Uterus (tissue), 4 donors: Measurements from ENCODE around the gene BAZ1B. TPM values are rescaled to one million over a fixed set of nuclear protein-coding genes. Genes with fewer than 3 reads are reported as not detected.

ENCODE experiments used
- DNase-seq, 2 donors: peaks; one replicate each; pipeline ENCODE4 v3.0.0-alpha.2; 2019 to 2020
- H3K27ac ChIP-seq, 2 donors: fragments of 200-600 bp; sonication (generic); 1 replicate in 1 of 2; 2 replicates in 1 of 2; pipeline ENCODE4 v1.5.1; 2016 to 2018
- H3K27me3 ChIP-seq, 2 donors: fragments of 200-600 bp; sonication (generic); one replicate each; pipeline ENCODE4 v1.5.1; 2018 to 2019; ENCODE audit warnings: control low read depth in 1 of 2
- H3K36me3 ChIP-seq, 2 donors: fragments of 200-600 bp; sonication (generic); one replicate each; pipeline ENCODE4 v1.5.1; 2019; ENCODE audit warnings: control low read depth in 1 of 2
- H3K4me1 ChIP-seq, 2 donors: fragments of 200-600 bp; sonication (generic); one replicate each; pipeline ENCODE4 v1.5.1; 2018 to 2019; ENCODE audit warnings: control low read depth in 1 of 2
- H3K4me3 ChIP-seq, 2 donors: fragments of 200-600 bp; sonication (generic); 1 replicate in 1 of 2; 2 replicates in 1 of 2; pipeline ENCODE4 v1.5.1; 2018 to 2019; ENCODE audit warnings: mild to moderate bottlenecking in 1 of 2
- H3K9me3 ChIP-seq, 2 donors: fragments of 200-600 bp; sonication (generic); one replicate each; pipeline ENCODE4 v1.5.1; 2019; ENCODE audit warnings: control low read depth in 1 of 2
- POLR2A ChIP-seq, 2 donors: fragments of 450-650 bp; IDR thresholded peaks; one replicate each; pipeline ENCODE4 v1.6.1; 2016; ENCODE audit warnings: antibody characterized with exemption in 2 of 2, mild to moderate bottlenecking in 1 of 2, moderate library complexity in 1 of 2
- intact Hi-C: fragments of 100-400 bp; cut with DNase I; formaldehyde crosslinking; loops from one replicate; pipeline ENCODE4 v1.15.1; 2023; ENCODE audit warnings: low total_unique reads
- total RNA-seq, 4 donors: library from RNA; depleted of rRNA in 3 of 4; stranded (reverse); fragments of >200 nt in 3 of 4; gene quantifications; one replicate each; pipeline versions ENCODE4 v1.1.0 to v1.2.4, GENCODE V29; 2014 to 2023
- TF ChIP-seq, protein P1 (sequence below), 4 experiments: fragments of 200-600 bp in 2 of 4; fragments of 450-650 bp in 2 of 4; sonication (generic) in 2 of 4; IDR thresholded peaks; one replicate each; pipeline ENCODE4 v1.5.1; 2016 to 2019; ENCODE audit warnings: antibody characterized with exemption in 4 of 4, mild to moderate bottlenecking in 2 of 4, moderate library complexity in 1 of 4
- donor health status: DM: yes; HTN: yes; CAD: no.

BAZ1B gene
- total RNA-seq, 4 donors from 2014 or later: 29.5 to 79.5 (median 59.8) TPM

DNA sequence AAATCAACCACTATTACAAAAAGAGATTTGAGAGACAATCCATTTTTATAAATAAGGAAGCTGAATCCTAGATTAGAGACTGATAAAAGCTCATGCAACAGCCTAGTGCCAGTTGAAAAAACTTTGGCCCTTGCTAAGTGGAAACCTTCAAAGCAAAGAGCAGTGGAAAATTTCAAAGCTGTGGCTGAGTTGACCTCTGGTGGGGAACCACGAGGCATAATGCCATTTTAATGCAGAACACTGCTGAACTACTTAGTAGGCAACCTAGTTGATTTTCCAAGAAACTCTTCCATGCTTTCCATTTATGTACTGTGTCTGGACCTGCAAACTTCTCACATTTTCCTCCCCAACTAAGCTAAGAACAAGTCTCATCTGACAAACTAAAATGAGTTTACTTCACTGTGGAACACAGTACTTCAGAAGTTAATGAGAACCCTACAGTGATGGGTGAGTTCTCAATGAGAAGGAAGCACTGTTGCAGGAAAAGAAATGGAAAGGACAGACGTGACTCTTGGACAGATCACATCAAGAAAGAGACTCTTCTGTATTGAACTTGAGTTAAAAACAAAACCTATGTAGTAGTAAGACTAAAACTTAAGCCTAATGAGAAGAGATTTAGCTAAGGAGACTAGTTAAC, 69.0 kb downstream of the BAZ1B start:
- Histone ChIP-seq H3K4me1 (no peaks in the 10 kb centered on the region), H3K9me3 (no peaks in the 10 kb centered on the region), H3K27me3 (no peaks in the 10 kb centered on the region), H3K36me3 (no peaks in the 10 kb centered on the region), H3K4me3 (no peak overlapping the region), H3K27ac (no peak overlapping the region)
- DNase-seq: no peak
- no peak for TF ChIP-seq POLR2A (IDR thresholded peaks at IDR 0.05)
- TF ChIP-seq, protein P1, sequence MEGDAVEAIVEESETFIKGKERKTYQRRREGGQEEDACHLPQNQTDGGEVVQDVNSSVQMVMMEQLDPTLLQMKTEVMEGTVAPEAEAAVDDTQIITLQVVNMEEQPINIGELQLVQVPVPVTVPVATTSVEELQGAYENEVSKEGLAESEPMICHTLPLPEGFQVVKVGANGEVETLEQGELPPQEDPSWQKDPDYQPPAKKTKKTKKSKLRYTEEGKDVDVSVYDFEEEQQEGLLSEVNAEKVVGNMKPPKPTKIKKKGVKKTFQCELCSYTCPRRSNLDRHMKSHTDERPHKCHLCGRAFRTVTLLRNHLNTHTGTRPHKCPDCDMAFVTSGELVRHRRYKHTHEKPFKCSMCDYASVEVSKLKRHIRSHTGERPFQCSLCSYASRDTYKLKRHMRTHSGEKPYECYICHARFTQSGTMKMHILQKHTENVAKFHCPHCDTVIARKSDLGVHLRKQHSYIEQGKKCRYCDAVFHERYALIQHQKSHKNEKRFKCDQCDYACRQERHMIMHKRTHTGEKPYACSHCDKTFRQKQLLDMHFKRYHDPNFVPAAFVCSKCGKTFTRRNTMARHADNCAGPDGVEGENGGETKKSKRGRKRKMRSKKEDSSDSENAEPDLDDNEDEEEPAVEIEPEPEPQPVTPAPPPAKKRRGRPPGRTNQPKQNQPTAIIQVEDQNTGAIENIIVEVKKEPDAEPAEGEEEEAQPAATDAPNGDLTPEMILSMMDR (IDR thresholded peaks at IDR 0.05): no peak
- intact Hi-C loops: no loop called here

DNA sequence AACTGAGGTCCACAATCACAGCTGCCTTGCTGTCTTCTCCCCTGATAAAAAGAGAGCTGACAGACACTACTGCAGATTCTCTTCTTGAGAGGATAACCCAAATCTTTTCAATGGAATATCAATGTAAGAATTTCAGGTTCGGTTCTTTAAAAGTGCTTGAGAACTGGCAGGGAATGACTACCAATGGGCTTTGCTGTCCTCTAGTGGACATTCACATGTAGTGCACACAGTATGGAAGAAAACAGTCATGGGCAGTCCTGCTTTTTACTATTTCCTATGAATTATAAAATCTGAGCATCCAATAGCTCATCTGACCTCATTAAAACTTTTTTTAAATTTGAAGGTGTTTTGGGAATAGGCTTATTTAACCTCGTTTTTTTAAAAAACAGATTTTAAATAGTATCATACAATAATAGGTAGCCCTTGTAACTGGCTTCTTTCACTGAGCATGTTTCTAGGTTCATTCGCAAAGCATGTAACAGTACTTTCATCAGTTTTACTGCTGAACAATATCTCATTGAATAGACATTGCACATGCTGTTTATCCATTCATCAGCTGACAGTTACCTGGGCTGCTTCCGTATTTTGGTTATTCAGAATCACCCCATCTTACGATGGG, 70.2 kb downstream of the BAZ1B start:
- Histone ChIP-seq H3K9me3 (no peaks in the 10 kb centered on the region), H3K27me3 (no peaks in the 10 kb centered on the region), H3K4me3 (no peak overlapping the region), H3K4me1 (no peaks in the 10 kb centered on the region), H3K36me3 (no peaks in the 10 kb centered on the region), H3K27ac (no peak overlapping the region)
- intact Hi-C loops: no loop called here
- TF ChIP-seq, protein P1 (IDR thresholded peaks at IDR 0.05): peak; percentile 94 to 98 (median 95)
- TF ChIP-seq POLR2A (IDR thresholded peaks at IDR 0.05): no peak
- no peak for DNase-seq

DNA sequence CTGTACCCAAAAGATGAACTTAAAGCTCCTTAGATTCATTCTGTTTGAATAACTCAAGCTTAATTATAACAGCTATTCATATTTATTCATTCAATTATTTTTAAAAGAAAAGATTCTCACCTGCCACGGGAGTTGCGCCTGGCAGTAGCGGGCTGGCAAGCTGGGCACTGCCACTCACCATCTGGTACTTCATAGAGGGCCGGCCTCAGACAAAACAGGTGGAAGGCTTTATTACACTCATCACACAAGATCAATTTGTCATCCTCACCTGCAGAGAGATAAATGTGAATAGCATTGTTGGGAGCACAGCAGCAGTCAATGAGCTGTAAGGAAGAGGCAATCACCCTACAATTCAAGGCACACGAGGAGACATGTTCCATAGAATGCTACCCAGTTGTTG, 72.7 kb downstream of the BAZ1B start:
- no peak overlapping the region for H3K4me3 ChIP-seq
- DNase-seq: no peak
- no peak for TF ChIP-seq POLR2A (IDR thresholded peaks at IDR 0.05)
- TF ChIP-seq, protein P1 (IDR thresholded peaks at IDR 0.05): no peak
- H3K4me1 ChIP-seq: no peaks in the 10 kb centered on the region
- no peak overlapping the region for H3K27ac ChIP-seq
- no peaks in the 10 kb centered on the region for H3K36me3 ChIP-seq
- no peaks in the 10 kb centered on the region for H3K9me3 ChIP-seq
- H3K27me3 ChIP-seq: no peaks in the 10 kb centered on the region
- intact Hi-C loops: no loop called here

DNA sequence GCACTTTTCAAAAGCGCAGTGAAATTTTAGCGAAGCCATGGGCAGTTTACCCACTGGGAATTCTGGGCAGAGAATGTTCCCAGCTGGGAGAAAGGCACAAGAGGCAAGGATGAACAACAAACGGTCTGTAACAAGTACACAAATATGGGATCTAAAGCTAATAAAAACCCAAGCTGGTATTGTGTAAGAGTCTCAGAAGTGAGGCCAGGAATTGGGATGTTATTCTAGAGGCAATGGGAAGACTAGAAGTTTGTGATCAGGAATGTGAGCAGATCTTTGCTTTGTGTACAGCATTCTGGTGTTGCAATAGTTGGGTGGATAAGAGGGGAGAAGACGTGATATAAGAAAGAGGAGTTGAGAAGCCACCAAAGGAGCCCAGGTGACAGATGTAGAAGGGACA, 73.5 kb downstream of the BAZ1B start:
- H3K36me3 ChIP-seq: no peaks in the 10 kb centered on the region
- no peak overlapping the region for H3K27ac ChIP-seq
- TF ChIP-seq, protein P1 (IDR thresholded peaks at IDR 0.05): no peak
- TF ChIP-seq POLR2A (IDR thresholded peaks at IDR 0.05): no peak
- no peak for DNase-seq
- intact Hi-C loops: no loop called here
- no peak overlapping the region for H3K4me3 ChIP-seq
- H3K27me3 ChIP-seq: no peaks in the 10 kb centered on the region
- no peaks in the 10 kb centered on the region for H3K4me1 ChIP-seq
- no peaks in the 10 kb centered on the region for H3K9me3 ChIP-seq

DNA sequence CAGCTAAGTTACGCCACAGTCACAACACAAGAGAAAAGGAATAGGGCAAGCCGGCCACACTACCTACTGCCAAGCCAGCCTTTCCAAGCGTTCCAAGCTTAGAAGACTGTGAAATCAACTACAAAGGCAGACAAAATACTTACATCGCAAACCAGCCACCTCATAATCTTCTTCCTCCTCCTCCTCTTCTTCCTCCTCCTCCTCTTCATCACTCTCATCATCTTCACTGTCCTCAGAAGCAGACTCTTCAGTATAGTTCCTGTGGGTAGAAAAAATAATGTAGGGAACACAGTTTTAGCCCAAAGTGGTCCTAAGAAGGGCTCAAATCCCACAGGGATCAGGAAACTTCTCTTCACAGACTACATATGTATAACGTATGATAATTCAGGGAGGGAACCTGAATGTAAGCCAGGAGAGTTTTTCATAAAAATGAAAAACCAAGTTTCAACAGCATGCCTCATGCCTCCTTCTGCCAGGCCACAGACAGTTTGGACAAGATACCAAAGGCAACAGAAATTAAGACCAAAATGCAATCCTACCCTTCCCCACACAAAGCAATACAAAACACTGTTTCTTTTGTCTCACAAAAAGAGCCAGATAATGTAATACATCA, 74.9 kb downstream of the BAZ1B start:
- DNase-seq: no peak
- no peaks in the 10 kb centered on the region for H3K4me1 ChIP-seq

More for the DNA sequence above, 74.9 kb downstream of the BAZ1B start:
- intact Hi-C loops: no loop called here
- Histone ChIP-seq H3K27me3 (no peaks in the 10 kb centered on the region), H3K4me3 (no peak overlapping the region), H3K9me3 (no peaks in the 10 kb centered on the region), H3K36me3 (no peaks in the 10 kb centered on the region), H3K27ac (no peak overlapping the region)
- TF ChIP-seq, protein P1 (IDR thresholded peaks at IDR 0.05): no peak
- TF ChIP-seq POLR2A (IDR thresholded peaks at IDR 0.05): no peak
